Measurements from ENCODE around the gene RHOV. TPM values are rescaled to one million over a fixed set of nuclear protein-coding genes. Genes with fewer than 3 reads are reported as not detected.
A peak's percentile ranks its signal among the peaks of the same experiment; 100 is the strongest.

The RHOV gene
- total RNA-seq, 1 donor from 2014 or later, result 3.6 TPM

DNA sequence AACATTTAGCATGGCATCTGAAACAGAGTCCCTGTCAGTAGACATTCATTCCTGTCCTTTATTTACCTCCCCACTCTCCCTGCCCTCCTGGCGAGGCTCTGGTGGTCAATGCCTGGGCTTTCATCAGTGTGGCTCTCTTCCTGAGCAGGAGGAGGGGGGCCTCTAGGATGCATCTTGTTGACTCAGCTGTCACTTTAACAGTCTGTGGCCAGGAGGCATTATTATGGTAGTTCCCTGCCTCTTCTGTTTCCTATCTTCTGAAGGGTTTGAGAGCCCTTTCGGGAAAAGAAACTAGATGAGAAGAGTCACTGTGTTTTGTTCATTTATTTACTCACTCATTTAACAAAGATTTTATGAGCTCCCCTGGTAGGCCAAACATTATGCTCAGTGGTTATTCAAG lies 43.1 kb downstream of the RHOV start:
- TF ChIP-seq, protein P1, sequence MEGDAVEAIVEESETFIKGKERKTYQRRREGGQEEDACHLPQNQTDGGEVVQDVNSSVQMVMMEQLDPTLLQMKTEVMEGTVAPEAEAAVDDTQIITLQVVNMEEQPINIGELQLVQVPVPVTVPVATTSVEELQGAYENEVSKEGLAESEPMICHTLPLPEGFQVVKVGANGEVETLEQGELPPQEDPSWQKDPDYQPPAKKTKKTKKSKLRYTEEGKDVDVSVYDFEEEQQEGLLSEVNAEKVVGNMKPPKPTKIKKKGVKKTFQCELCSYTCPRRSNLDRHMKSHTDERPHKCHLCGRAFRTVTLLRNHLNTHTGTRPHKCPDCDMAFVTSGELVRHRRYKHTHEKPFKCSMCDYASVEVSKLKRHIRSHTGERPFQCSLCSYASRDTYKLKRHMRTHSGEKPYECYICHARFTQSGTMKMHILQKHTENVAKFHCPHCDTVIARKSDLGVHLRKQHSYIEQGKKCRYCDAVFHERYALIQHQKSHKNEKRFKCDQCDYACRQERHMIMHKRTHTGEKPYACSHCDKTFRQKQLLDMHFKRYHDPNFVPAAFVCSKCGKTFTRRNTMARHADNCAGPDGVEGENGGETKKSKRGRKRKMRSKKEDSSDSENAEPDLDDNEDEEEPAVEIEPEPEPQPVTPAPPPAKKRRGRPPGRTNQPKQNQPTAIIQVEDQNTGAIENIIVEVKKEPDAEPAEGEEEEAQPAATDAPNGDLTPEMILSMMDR (IDR thresholded peaks at IDR 0.05; ENCODE audit: insufficient read depth, low read length, poor library complexity, severe bottlenecking), result no peak
- Histone ChIP-seq H3K4me3 (ENCODE audit: low read depth, low read length) (no peak overlapping the region), H3K27me3 (ENCODE audit: control insufficient read depth, insufficient read depth, low read length) (no peaks in the 10 kb centered on the region), H3K36me3 (ENCODE audit: control insufficient read depth, insufficient read depth, low read length) (no peaks in the 10 kb centered on the region)
- DNase-seq (ENCODE audit: low read depth), result no peak

DNA sequence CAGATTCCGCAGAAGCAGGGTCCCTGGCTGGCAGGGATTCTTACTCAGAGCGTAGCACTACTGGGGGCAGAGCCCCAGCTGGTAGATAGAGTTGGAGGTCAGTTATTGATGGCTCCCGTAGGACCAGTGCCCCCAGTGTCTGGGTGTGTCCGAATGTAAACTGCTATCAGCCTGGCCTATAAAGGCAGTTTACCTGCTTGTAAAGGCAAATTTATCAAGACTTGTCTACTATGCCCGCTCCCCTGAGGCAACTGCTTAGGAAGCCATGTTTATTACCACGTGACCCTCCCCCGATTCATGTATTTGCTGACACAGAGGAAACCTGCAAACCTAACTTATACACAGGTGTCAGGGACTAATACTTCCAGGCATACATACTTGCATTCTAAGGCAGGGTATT lies 44.9 kb downstream of the RHOV start:
- Histone ChIP-seq H3K36me3 (ENCODE audit: control insufficient read depth, insufficient read depth, low read length) (no peaks in the 10 kb centered on the region), H3K4me3 (ENCODE audit: low read depth, low read length) (no peak overlapping the region), H3K27me3 (ENCODE audit: control insufficient read depth, insufficient read depth, low read length) (no peaks in the 10 kb centered on the region)
- DNase-seq (ENCODE audit: low read depth), result no peak
- TF ChIP-seq, protein P1 (IDR thresholded peaks at IDR 0.05; ENCODE audit: insufficient read depth, low read length, poor library complexity, severe bottlenecking), result no peak

DNA sequence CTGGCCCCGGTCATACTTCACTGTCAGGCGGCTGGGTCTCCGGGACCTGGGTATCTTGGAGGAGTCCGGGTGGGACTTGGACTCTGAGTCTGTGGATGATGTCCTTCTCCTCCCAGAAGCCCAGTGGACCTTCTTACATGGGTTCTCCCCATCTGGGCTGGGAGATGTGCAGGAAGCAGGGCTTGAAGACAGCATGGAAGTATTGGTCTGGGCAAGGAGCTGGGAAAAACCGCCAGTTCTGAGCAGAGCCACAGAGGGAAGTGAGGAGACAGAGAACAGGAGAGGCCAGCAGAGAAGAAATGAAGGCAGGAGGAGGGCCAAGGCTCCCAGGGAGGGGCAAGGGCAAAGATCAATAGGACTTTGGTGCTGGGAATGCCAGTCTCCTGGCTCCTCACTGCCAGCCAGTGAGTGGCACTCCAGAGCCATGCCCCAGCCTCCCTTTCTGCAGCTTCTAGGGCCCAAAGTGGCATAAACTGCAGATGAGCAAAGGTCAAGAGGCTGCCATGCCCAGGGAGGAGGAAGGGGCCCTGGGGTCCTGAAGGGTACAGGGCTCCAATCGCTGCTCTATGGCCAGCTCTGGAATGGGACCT lies 45.5 kb downstream of the RHOV start, which contains the start of gene PPP1R14D:
Gene PPP1R14D, minus strand, starts transcription at position 262 of the 590 bp plus-strand sequence. Its CDS starts 67 bp downstream, at position 195.
- DNase-seq (ENCODE audit: low read depth), result no peak
- Histone ChIP-seq H3K4me3 (ENCODE audit: low read depth, low read length) (no peak within 1 kb of the TSS), H3K27me3 (ENCODE audit: control insufficient read depth, insufficient read depth, low read length) (no peaks in the 10 kb centered on the region), H3K36me3 (ENCODE audit: control insufficient read depth, insufficient read depth, low read length) (no peaks in the 10 kb centered on the region)
- TF ChIP-seq, protein P1 (IDR thresholded peaks at IDR 0.05; ENCODE audit: insufficient read depth, low read length, poor library complexity, severe bottlenecking), result no peak

DNA sequence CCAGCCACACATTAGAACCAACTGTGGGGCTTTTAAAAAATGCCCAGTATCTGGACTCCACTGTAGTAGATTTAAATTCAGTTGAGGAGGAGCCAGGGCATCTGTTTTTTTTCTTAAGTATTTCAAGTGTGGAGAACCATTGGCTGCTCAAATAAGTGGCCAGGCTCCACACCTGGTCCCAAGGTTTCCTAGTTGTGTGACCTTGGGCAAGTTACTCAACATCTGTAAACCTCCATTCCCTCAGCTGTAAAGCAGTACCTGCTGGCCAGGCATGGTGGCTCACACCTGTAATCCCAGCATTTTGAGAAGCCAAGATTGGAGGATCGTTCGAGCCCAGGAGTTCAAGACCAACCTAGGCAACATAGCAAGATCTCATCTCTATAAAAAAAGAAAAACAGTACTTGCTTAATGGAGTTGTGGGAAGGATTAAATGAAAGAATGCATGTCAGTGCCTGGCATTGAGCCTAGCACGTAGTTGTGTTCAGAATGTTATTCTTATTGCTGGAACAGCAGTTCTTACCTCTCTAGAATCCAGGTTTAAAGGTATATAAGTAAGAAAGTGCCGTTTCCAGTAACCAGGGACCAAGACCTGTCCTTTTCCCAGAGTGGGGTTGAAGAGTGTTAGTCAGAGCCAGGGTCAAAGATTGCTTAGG lies 47.5 kb downstream of the RHOV start:
- TF ChIP-seq, protein P1 (IDR thresholded peaks at IDR 0.05; ENCODE audit: insufficient read depth, low read length, poor library complexity, severe bottlenecking), result no peak
- Histone ChIP-seq H3K27me3 (ENCODE audit: control insufficient read depth, insufficient read depth, low read length) (no peaks in the 10 kb centered on the region), H3K4me3 (ENCODE audit: low read depth, low read length) (no peak overlapping the region), H3K36me3 (ENCODE audit: control insufficient read depth, insufficient read depth, low read length) (no peaks in the 10 kb centered on the region)
- no peak for DNase-seq (ENCODE audit: low read depth)

DNA sequence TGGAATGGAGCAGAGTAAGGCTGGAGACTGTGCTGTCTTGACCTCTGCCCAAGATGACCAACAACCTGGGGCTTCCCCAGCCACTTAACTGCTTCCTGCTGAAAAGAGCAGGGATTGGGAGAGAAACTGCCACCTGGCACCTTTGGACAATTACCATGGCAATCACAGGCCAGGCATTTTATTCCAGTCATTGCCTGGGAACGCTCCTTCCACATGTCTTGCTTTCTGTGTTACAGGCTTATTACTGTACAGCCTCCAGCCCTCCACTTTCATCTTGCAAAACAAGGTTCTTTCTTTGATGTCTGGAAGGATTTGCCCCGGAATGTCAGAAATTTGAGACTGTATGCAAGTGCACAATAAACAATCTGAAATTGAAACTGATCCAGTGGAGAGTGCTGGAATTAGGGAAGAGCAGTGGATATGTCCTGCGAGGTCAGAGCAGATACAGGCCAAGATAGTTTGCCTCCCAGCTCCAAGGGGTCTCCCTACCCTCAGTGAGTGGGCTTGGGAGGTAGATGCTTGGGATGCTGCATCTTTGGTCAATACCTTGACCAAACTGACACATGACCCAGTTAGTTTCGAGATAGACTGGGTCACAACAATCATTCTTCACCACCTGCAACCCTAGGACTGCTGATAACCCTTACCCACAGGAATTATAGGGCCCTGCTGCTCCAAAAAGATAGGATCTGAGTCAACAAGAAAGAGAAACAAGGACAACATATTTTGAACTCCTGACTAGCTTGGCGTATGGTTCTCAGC lies 48.2 kb downstream of the RHOV start:
- Histone ChIP-seq H3K36me3 (ENCODE audit: control insufficient read depth, insufficient read depth, low read length) (no peaks in the 10 kb centered on the region), H3K27me3 (ENCODE audit: control insufficient read depth, insufficient read depth, low read length) (no peaks in the 10 kb centered on the region), H3K4me3 (ENCODE audit: low read depth, low read length) (no peak overlapping the region)
- TF ChIP-seq, protein P1 (IDR thresholded peaks at IDR 0.05; ENCODE audit: insufficient read depth, low read length, poor library complexity, severe bottlenecking), result no peak
- peak; percentile 43 for DNase-seq (ENCODE audit: low read depth)

Measured in kidney epithelial cell (primary cell).